ENCODE results near the gene MARK3. TPM values are rescaled to one million over a fixed set of nuclear protein-coding genes. Genes with fewer than 3 reads are reported as not detected.

Gene MARK3
- total and polyA plus RNA-seq, 2 of the 13 experiments (the other 11 are each of a cell fraction or from before 2014, with no cell fraction given): 47.7 to 56.6 TPM

GRCh38 chr14:103385152-103385928 is at the start of gene MARK3 (continued):
- TF ChIP-seq ISX (CRISPR knock-in tag; conservative IDR thresholded peaks at IDR 0.05) (no peak), ZNF75D (CRISPR knock-in tag; IDR thresholded peaks at IDR 0.05; ENCODE audit: borderline replicate concordance) (no peak), CREB1 (IDR thresholded peaks at IDR 0.05) (peak; percentile 93), CREB1 (CRISPR knock-in tag; IDR thresholded peaks at IDR 0.05) (peak; percentile 96), ESRRA (CRISPR knock-in tag; IDR thresholded peaks at IDR 0.05; ENCODE audit: low read depth) (no peak), ELF4 (CRISPR knock-in tag; IDR thresholded peaks at IDR 0.05; ENCODE audit: borderline replicate concordance) (no peak), ZFP37 (CRISPR knock-in tag; IDR thresholded peaks at IDR 0.05; ENCODE audit: borderline replicate concordance) (no peak), PHF21A (CRISPR knock-in tag; IDR thresholded peaks at IDR 0.05) (no peak), SKI (IDR thresholded peaks at IDR 0.05; ENCODE audit: partially characterized antibody) (peak; percentile 45), REL (CRISPR knock-in tag; conservative IDR thresholded peaks at IDR 0.05) (no peak), CENPX (CRISPR knock-in tag; IDR thresholded peaks at IDR 0.05) (no peak), NR2F2 (IDR thresholded peaks at IDR 0.05; ENCODE audit: borderline replicate concordance, low read depth) (no peak)
- TF ChIP-seq, protein P1, sequence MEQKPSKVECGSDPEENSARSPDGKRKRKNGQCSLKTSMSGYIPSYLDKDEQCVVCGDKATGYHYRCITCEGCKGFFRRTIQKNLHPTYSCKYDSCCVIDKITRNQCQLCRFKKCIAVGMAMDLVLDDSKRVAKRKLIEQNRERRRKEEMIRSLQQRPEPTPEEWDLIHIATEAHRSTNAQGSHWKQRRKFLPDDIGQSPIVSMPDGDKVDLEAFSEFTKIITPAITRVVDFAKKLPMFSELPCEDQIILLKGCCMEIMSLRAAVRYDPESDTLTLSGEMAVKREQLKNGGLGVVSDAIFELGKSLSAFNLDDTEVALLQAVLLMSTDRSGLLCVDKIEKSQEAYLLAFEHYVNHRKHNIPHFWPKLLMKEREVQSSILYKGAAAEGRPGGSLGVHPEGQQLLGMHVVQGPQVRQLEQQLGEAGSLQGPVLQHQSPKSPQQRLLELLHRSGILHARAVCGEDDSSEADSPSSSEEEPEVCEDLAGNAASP (CRISPR knock-in tag; IDR thresholded peaks at IDR 0.05; ENCODE audit: borderline replicate concordance): no peak
- TF ChIP-seq, protein P2, sequence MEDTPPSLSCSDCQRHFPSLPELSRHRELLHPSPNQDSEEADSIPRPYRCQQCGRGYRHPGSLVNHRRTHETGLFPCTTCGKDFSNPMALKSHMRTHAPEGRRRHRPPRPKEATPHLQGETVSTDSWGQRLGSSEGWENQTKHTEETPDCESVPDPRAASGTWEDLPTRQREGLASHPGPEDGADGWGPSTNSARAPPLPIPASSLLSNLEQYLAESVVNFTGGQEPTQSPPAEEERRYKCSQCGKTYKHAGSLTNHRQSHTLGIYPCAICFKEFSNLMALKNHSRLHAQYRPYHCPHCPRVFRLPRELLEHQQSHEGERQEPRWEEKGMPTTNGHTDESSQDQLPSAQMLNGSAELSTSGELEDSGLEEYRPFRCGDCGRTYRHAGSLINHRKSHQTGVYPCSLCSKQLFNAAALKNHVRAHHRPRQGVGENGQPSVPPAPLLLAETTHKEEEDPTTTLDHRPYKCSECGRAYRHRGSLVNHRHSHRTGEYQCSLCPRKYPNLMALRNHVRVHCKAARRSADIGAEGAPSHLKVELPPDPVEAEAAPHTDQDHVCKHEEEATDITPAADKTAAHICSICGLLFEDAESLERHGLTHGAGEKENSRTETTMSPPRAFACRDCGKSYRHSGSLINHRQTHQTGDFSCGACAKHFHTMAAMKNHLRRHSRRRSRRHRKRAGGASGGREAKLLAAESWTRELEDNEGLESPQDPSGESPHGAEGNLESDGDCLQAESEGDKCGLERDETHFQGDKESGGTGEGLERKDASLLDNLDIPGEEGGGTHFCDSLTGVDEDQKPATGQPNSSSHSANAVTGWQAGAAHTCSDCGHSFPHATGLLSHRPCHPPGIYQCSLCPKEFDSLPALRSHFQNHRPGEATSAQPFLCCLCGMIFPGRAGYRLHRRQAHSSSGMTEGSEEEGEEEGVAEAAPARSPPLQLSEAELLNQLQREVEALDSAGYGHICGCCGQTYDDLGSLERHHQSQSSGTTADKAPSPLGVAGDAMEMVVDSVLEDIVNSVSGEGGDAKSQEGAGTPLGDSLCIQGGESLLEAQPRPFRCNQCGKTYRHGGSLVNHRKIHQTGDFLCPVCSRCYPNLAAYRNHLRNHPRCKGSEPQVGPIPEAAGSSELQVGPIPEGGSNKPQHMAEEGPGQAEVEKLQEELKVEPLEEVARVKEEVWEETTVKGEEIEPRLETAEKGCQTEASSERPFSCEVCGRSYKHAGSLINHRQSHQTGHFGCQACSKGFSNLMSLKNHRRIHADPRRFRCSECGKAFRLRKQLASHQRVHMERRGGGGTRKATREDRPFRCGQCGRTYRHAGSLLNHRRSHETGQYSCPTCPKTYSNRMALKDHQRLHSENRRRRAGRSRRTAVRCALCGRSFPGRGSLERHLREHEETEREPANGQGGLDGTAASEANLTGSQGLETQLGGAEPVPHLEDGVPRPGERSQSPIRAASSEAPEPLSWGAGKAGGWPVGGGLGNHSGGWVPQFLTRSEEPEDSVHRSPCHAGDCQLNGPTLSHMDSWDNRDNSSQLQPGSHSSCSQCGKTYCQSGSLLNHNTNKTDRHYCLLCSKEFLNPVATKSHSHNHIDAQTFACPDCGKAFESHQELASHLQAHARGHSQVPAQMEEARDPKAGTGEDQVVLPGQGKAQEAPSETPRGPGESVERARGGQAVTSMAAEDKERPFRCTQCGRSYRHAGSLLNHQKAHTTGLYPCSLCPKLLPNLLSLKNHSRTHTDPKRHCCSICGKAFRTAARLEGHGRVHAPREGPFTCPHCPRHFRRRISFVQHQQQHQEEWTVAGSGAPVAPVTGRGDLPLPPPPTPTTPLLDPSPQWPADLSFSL (CRISPR knock-in tag; IDR thresholded peaks at IDR 0.05): no peak
- TF ChIP-seq, protein P3, sequence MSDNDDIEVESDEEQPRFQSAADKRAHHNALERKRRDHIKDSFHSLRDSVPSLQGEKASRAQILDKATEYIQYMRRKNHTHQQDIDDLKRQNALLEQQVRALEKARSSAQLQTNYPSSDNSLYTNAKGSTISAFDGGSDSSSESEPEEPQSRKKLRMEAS (IDR thresholded peaks at IDR 0.05): peak; percentile 51
- TF ChIP-seq, protein P4, sequence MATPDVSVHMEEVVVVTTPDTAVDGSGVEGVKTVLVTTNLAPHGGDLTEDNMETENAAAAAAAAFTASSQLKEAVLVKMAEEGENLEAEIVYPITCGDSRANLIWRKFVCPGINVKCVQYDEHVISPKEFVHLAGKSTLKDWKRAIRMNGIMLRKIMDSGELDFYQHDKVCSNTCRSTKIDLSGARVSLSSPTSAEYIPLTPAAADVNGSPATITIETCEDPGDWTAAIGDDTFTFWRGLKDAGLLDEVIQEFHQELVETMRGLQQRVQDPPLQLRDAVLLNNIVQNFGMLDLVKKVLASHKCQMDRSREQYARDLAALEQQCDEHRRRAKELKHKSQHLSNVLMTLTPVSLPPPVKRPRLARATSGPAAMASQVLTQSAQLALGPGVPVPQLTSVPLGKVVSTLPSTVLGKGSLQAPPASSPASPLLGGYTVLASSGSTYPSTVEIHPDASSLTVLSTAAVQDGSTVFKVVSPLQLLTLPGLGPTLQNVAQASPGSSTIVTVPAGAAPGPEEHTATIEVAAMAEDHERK (CRISPR knock-in tag; IDR thresholded peaks at IDR 0.05; ENCODE audit: low read depth): no peak
- TF ChIP-seq, protein P5, sequence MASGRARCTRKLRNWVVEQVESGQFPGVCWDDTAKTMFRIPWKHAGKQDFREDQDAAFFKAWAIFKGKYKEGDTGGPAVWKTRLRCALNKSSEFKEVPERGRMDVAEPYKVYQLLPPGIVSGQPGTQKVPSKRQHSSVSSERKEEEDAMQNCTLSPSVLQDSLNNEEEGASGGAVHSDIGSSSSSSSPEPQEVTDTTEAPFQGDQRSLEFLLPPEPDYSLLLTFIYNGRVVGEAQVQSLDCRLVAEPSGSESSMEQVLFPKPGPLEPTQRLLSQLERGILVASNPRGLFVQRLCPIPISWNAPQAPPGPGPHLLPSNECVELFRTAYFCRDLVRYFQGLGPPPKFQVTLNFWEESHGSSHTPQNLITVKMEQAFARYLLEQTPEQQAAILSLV (CRISPR knock-in tag; IDR thresholded peaks at IDR 0.05; ENCODE audit: borderline replicate concordance): peak; percentile 79; the same call in 1 of the 2 replicates
